K562 (cell line): ENCODE data around the gene SLCO6A1. TPM values are rescaled to one million over a fixed set of nuclear protein-coding genes. Genes with fewer than 3 reads are reported as not detected.

Source experiments
- ATAC-seq: fragments of 200-7000 bp; cut with Tn5 transposase; 3 replicates; pipeline ENCODE4 v1.9.1; 2020; ENCODE audit warnings: moderate library complexity
- BruUV-seq: library from RNA; stranded (reverse); fragments of 400-500 nt; replicated peaks from 2 replicates; lab custom pipeline; 2021; lab: Mats Ljungman, UMichigan
- CTCF ChIA-PET: fragments of 300-600 bp; formaldehyde crosslinking; extraction: SDS; loops from one replicate; lab custom pipeline; 2021; ENCODE audit warnings: low intra/inter-chr PET ratio; lab: Yijun Ruan, JAX
- POLR2A ChIA-PET: fragments of 300-600, 350-650 bp; sonication (Branson Sonifier 250); formaldehyde crosslinking; extraction: SDS; loops from one replicate; lab custom pipeline; 2021; ENCODE audit warnings: antibody characterized with exemption, inconsistent platforms; lab: Yijun Ruan, JAX
- DNase-seq, 4 experiments: peaks; one replicate each; pipeline versions ENCODE4 v3.0.0 to v3.0.0-alpha.2; 2011 to 2018; ENCODE audit warnings: low spot score in 3 of 4, mixed read lengths in 3 of 4; ENCODE audit errors: extremely low read depth in 1 of 4
- FAIRE-seq: peaks from 2 replicates; lab custom pipeline; 2011; peaks lifted over from hg19 to GRCh38; lab: Jason Lieb, UNC
- H2AFZ ChIP-seq: 2 replicates; pipeline ENCODE4 v1.6.0; 2011; ENCODE audit warnings: low read depth, low read length, control low read depth, inconsistent platforms
- H3K27ac ChIP-seq: fragments of 200-600 bp; 3 replicates; pipeline ENCODE4 v1.8.0; 2011; ENCODE audit warnings: low read depth, mild to moderate bottlenecking, control low read depth, inconsistent platforms, low read length, moderate library complexity, mixed read lengths; ENCODE audit errors: extremely low read depth
- H3K27me3 ChIP-seq, 2 experiments: fragments of 300-600 bp in 1 of 2; 2 replicates in 1 of 2; 3 replicates in 1 of 2; pipeline versions ENCODE4 v1.6.0 to v1.8.0; 2011; ENCODE audit warnings: inconsistent platforms in 2 of 2, low read length in 2 of 2, mild to moderate bottlenecking in 1 of 2, mixed read lengths in 1 of 2, moderate library complexity in 1 of 2; ENCODE audit not compliant: control insufficient read depth in 2 of 2, insufficient read depth in 2 of 2
- H3K36me3 ChIP-seq: fragments of 300-600 bp; 3 replicates; pipeline ENCODE4 v1.8.0; 2011; ENCODE audit warnings: mild to moderate bottlenecking, low read length, inconsistent platforms; ENCODE audit not compliant: control insufficient read depth, insufficient read depth
- H3K4me1 ChIP-seq, 2 experiments: fragments of 200-600 bp in 1 of 2; replicated peaks in 1 of 2; 2 replicates in 1 of 2; 3 replicates in 1 of 2; pipeline versions ENCODE4 v1.5.1 to v1.8.0; 2011; ENCODE audit warnings: inconsistent platforms in 2 of 2, low read length in 2 of 2, mild to moderate bottlenecking in 1 of 2, mixed read lengths in 1 of 2, moderate library complexity in 1 of 2; ENCODE audit not compliant: control insufficient read depth in 2 of 2, insufficient read depth in 2 of 2
- H3K4me2 ChIP-seq: 2 replicates; pipeline ENCODE4 v1.6.1; 2011; ENCODE audit warnings: low read length, control low read depth, inconsistent platforms, mixed read lengths; ENCODE audit not compliant: insufficient read depth
- H3K4me3 ChIP-seq: fragments of 200-600 bp; sonication (generic), shearing (Covaris generic); 2 replicates; pipeline ENCODE4 v1.5.1; 2016; ENCODE audit warnings: control low read depth, inconsistent platforms
- H3K79me2 ChIP-seq: fragments of 200-600 bp; 3 replicates; pipeline ENCODE4 v1.8.0; 2011; ENCODE audit warnings: low read length, inconsistent platforms; ENCODE audit not compliant: control insufficient read depth, insufficient read depth
- H3K9ac ChIP-seq, 2 experiments: 2 replicates each; pipeline versions ENCODE4 v1.6.0 to v1.6.1; 2011; ENCODE audit warnings: low read depth in 2 of 2, low read length in 2 of 2, control low read depth in 1 of 2, inconsistent platforms in 1 of 2, mild to moderate bottlenecking in 1 of 2, mixed read lengths in 1 of 2; ENCODE audit not compliant: insufficient read depth in 1 of 2
- H3K9me1 ChIP-seq: one replicate; pipeline ENCODE4 v1.6.0; 2011; ENCODE audit warnings: inconsistent platforms, mild to moderate bottlenecking, low read length, moderate library complexity; ENCODE audit not compliant: control insufficient read depth, insufficient read depth
- H3K9me3 ChIP-seq: replicated peaks from 2 replicates; pipeline ENCODE4 v1.5.1; 2011; ENCODE audit warnings: low read depth, low read length, inconsistent platforms; ENCODE audit not compliant: control insufficient read depth, insufficient read depth
- H4K20me1 ChIP-seq: replicated peaks from 2 replicates; pipeline ENCODE4 v1.6.1; 2011; ENCODE audit warnings: low read length, inconsistent platforms, mixed read lengths; ENCODE audit not compliant: control insufficient read depth, insufficient read depth
- CXXC5 ChIP-seq: fragments of 250-450 bp; sonication (Bioruptor Pico); IDR thresholded peaks from 2 replicates; pipeline ENCODE4 v1.8.0; 2022; ENCODE audit warnings: inconsistent platforms, mild to moderate bottlenecking, moderate library complexity
- EWSR1 ChIP-seq: fragments of 450-650 bp; IDR thresholded peaks from 2 replicates; pipeline ENCODE4 v1.6.1; 2018; ENCODE audit warnings: borderline replicate concordance, mild to moderate bottlenecking, low read depth, moderate library complexity; ENCODE audit not compliant: partially characterized antibody
- FOXJ2 ChIP-seq: fragments of 200-800 bp; sonication (Bioruptor generic); IDR thresholded peaks from 2 replicates; pipeline ENCODE4 v1.6.1; 2016; ENCODE audit warnings: missing genetic modification characterization, missing compliant biosample characterization
- HDAC8 ChIP-seq: fragments of 450-650 bp; IDR thresholded peaks from 2 replicates; pipeline ENCODE4 v1.6.1; 2016; ENCODE audit warnings: mild to moderate bottlenecking, missing genetic modification characterization, moderate library complexity, missing compliant biosample characterization
- KDM5B ChIP-seq: fragments of 200-600 bp; sonication (generic); IDR thresholded peaks from 2 replicates; pipeline ENCODE4 v1.6.1; 2012; ENCODE audit warnings: low read depth, mild to moderate bottlenecking, moderate library complexity, low read length, control low read depth, inconsistent platforms; ENCODE audit not compliant: insufficient replicate concordance
- NEUROD1 ChIP-seq: fragments of 150-350 bp; IDR thresholded peaks from 2 replicates; pipeline ENCODE4 v1.6.1; 2014; ENCODE audit warnings: borderline replicate concordance, low read length, low read depth; ENCODE audit not compliant: partially characterized antibody
- PML ChIP-seq: IDR thresholded peaks from 2 replicates; pipeline ENCODE4 v1.6.1; 2012; ENCODE audit warnings: low read length, inconsistent platforms
- SMARCA5 ChIP-seq: fragments of 450-650 bp; IDR thresholded peaks from 2 replicates; pipeline ENCODE4 v1.6.1; 2016
- ZFP36 ChIP-seq: fragments of 150-350 bp; IDR thresholded peaks from 2 replicates; pipeline ENCODE4 v1.6.1; 2018; ENCODE audit warnings: low read length, low read depth; ENCODE audit not compliant: partially characterized antibody
- ZNF324 ChIP-seq: fragments of 250-450 bp; sonication (Bioruptor Pico); IDR thresholded peaks from 2 replicates; pipeline ENCODE4 v1.4.0; 2020; ENCODE audit warnings: mild to moderate bottlenecking
- ZNF398 ChIP-seq: fragments of 250-450 bp; sonication (Bioruptor Pico); IDR thresholded peaks from 2 replicates; pipeline ENCODE4 v1.8.0; 2021; ENCODE audit warnings: moderate library complexity, mild to moderate bottlenecking, inconsistent platforms
- WGBS: fragments of 100-300 bp; shearing (Covaris generic); methylation state at CpG from one replicate; pipeline ENCODE4 v1.1.6; 2016; ENCODE audit warnings: low coverage, mixed read lengths; ENCODE audit not compliant: insufficient coverage; ENCODE audit errors: missing lambda C conversion rate; 5-methylcytosine and 5-hydroxymethylcytosine counted together
- in situ Hi-C: fragments of 300-500 bp; cut with MboI; formaldehyde crosslinking; loops from 4 replicates; pipeline ENCODE4 v1.15.0; 2018; ENCODE audit warnings: inconsistent platforms, mixed read lengths
- intact Hi-C: fragments of 100-400 bp; cut with micrococcal nuclease; formaldehyde crosslinking; loops from 2 replicates; pipeline ENCODE4 v1.14.2; 2022
- polyA plus RNA-seq, 8 experiments: library from polyadenylated mRNA; depleted of rRNA in 4 of 8; stranded (reverse) in 5 of 8; unstranded in 3 of 8; fragments of >200 nt; fragmentation: Nextera tagmentation in 2 of 8; fragmentation: Illumina TruSeq in 1 of 8; extraction: Ambion mirVana in 2 of 8; extraction: Trizol in 1 of 8; gene quantifications; 2 replicates each; pipeline versions ENCODE4 v1.2.1 to v1.2.3, GENCODE V29; 2011 to 2014; ENCODE audit warnings: inconsistent platforms in 1 of 8, missing spikeins in 1 of 8
- total RNA-seq, 7 experiments: library from RNA; depleted of rRNA in 6 of 7; stranded (reverse); fragments of >200 nt in 6 of 7; fragmentation: Illumina TruSeq in 2 of 7; extraction: Trizol in 2 of 7; gene quantifications; 2 replicates each; pipeline versions ENCODE4 v1.2.1 to v1.2.3, GENCODE V29; 2011 to 2021; ENCODE audit warnings: low replicate concordance in 1 of 7

SLCO6A1 gene
- total and polyA plus RNA-seq, 9 of the 15 experiments (the other 6 are each of a cell fraction or from before 2014, with no cell fraction given) = 0.04 to 0.20 (median 0.11) TPM; not detected in 6

DNA sequence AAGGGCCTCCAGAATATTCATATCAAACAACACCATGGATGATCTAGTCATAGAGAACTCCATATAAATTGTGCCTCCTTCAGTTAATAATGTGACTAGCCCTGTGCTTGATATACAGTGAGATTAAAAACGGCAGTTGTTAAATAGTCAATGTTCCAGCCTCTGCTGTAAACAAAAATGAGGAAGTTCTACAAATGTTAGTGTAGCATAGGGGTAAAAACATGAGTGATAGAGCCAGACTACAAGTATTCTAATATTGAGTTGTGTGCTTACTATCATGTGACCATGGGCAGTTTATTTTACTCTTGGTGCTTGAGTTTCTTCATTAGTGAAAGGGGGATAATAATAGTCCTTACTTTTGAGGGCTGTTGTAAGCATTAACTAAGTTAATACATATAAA is 43.3 kb upstream of the SLCO6A1 start:
- DNase-seq (no peak), ATAC-seq (no peak)
- Histone ChIP-seq H3K4me3 (no peak overlapping the region), H3K9me3 (no peaks in the 10 kb centered on the region), H3K4me2 (no peak overlapping the region), H3K27me3 (no peaks in the 10 kb centered on the region), H3K9me1 (no peaks in the 10 kb centered on the region), H3K9ac (no peak overlapping the region), H2AFZ (no peak overlapping the region), H3K4me1 (no peaks in the 10 kb centered on the region), H3K36me3 (no peaks in the 10 kb centered on the region), H3K27ac (no peak overlapping the region), H4K20me1 (no peaks in the 10 kb centered on the region), H3K79me2 (no peaks in the 10 kb centered on the region)
- BruUV-seq = no TSS peak
- CTCF ChIA-PET = no interaction called here
- POLR2A ChIA-PET = no interaction called here
- WGBS = 0% methylated on average over 1 of the region's 1 CpG
- in situ Hi-C loops (loop anchor here (25.0 kb wide), 1 partner anchor 945 kb away; no protein-coding TSS in a partner anchor), intact Hi-C loops (no loop called here)
- TF ChIP-seq FOXJ2 (tag) (no peak), ZFP36 (no peak), CXXC5 (CRISPR knock-in tag) (no peak), ZNF398 (CRISPR knock-in tag) (no peak), PML (no peak), EWSR1 (no peak), SMARCA5 (no peak), NEUROD1 (no peak), ZNF324 (CRISPR knock-in tag) (no peak), HDAC8 (no peak), KDM5B (no peak)
- TF ChIP-seq, all 486 proteins: peak for 0
- FAIRE-seq = no peak
